GM12892 (cell line): ENCODE measurements around the gene ACVR1B.

Experiments
- POLR2A ChIP-seq: IDR thresholded peaks from 2 replicates; pipeline ENCODE4 v1.6.1; 2011; ENCODE audit warnings: low read depth, low read length, control low read depth
- POLR2AphosphoS5 ChIP-seq: IDR thresholded peaks from 2 replicates; pipeline ENCODE4 v1.6.1; 2011; ENCODE audit warnings: low read depth, low read length, control low read depth
- TAF1 ChIP-seq: IDR thresholded peaks from 2 replicates; pipeline ENCODE4 v1.6.1; 2011; ENCODE audit warnings: low read depth, mild to moderate bottlenecking, control low read depth, low read length, borderline replicate concordance

- no peak for TF ChIP-seq POLR2AphosphoS5
- TF ChIP-seq POLR2A, result no peak
- TF ChIP-seq TAF1, result no peak
Observed at GRCh38 chr12:52036587-52037171, 85.2 kb downstream of the ACVR1B start.
